ENCODE results near the gene ABHD4. TPM values are rescaled to one million over a fixed set of nuclear protein-coding genes. Genes with fewer than 3 reads are reported as not detected.

The ABHD4 gene
- total and polyA plus RNA-seq, 2 of the 4 experiments (the other 2 are of a cell fraction), result 5.0 to 22.0 TPM

GRCh38 chr14:22565391-22565945 lies 32.6 kb upstream of the ABHD4 start:
- Histone ChIP-seq H2AK5ac (ENCODE audit: low read depth, low read length) (no peak overlapping the region), H3K9me3 (ENCODE audit: control insufficient read depth, insufficient read depth, low read length) (no peaks in the 10 kb centered on the region), H3K23ac (ENCODE audit: low read depth, low read length) (no peak overlapping the region), H3K79me1 (ENCODE audit: low read depth in 1 of 2, low read length in 2 of 2) (peaks cover 17 to 29% of the 10 kb centered on the region in 2 experiments), H2BK120ac (ENCODE audit: low read depth, low read length) (no peak overlapping the region), H4K8ac (ENCODE audit: low read depth in 2 of 2, low read length in 2 of 2) (no peak overlapping the region), H4K5ac (ENCODE audit: low read depth, low read length) (no peak overlapping the region), H3K4ac (ENCODE audit: low read depth, low read length) (no peak overlapping the region), H2BK15ac (ENCODE audit: low read depth, low read length) (no peak overlapping the region), H3K4me1 (ENCODE audit: control insufficient read depth, insufficient read depth, low read length) (peaks cover 2% of the 10 kb centered on the region), H3K56ac (ENCODE audit: extremely low read depth, insufficient read depth, low read length) (no peak overlapping the region), H4K91ac (ENCODE audit: insufficient read depth, low read depth, low read length) (no peak overlapping the region), H3K4me3 (ENCODE audit: insufficient read depth, low read depth, low read length) (no peak overlapping the region), H3K4me2 (ENCODE audit: low read depth, low read length) (no peak overlapping the region), H2AFZ (replicated peaks; ENCODE audit: low read length, poor library complexity) (no peak overlapping the region), H3K27me3 (ENCODE audit: control insufficient read depth, insufficient read depth, low read length) (no peaks in the 10 kb centered on the region), H3K18ac (ENCODE audit: low read depth, low read length) (no peak overlapping the region), H3K9ac (ENCODE audit: low read depth, low read length) (no peak overlapping the region), H4K20me1 (ENCODE audit: insufficient read depth, low read length) (peaks cover 8% of the 10 kb centered on the region), H3K9me1 (ENCODE audit: insufficient read depth, low read length) (no peaks in the 10 kb centered on the region), H3K14ac (replicated peaks; ENCODE audit: low read depth, low read length) (no peak overlapping the region), H3K36me3 (ENCODE audit: control insufficient read depth, insufficient read depth, low read length) (peaks cover 18% of the 10 kb centered on the region), H2AK9ac (replicated peaks; ENCODE audit: low read depth, low read length, poor library complexity) (no peak overlapping the region), H2BK20ac (ENCODE audit: low read depth, low read length) (no peak overlapping the region), H2BK5ac (ENCODE audit: low read depth, low read length, poor library complexity, severe bottlenecking) (no peak overlapping the region), H3K27ac (ENCODE audit: insufficient read depth, low read length) (no peak overlapping the region)
- ChIA-PET CTCF (interaction anchor here (0.6 kb wide), 2 partner anchors 91 to 258 kb away, joined by 3 read pairs; no protein-coding TSS in a partner anchor), POLR2A (ENCODE audit: unreplicated experiment) (interaction anchor here (0.6 kb wide), 1 partner anchor 180 kb away, joined by 4 read pairs; no protein-coding TSS in a partner anchor)
- WGBS, 2 experiments (ENCODE audit: extremely low coverage in 2 of 2, insufficient read length in 1 of 2), result no CpG with 5 or more reads among the region's 3 CpGs
- DNase-seq, result no peak
- in situ Hi-C loops (cut with MboI; ENCODE audit: low sequenced_read_pairs), result loop anchor here (5.0 kb wide), 1 partner anchor 292 kb away; no protein-coding TSS in a partner anchor
- BruUV-seq (replicated peaks), result no TSS peak
- dilution Hi-C loops (cut with HindIII; ENCODE audit: low sequenced_read_pairs, unreplicated experiment), result no loop called here
- intact Hi-C loops (cut with micrococcal nuclease), result loop anchor here (2.0 kb wide), 1 partner anchor 491 kb away; the partner anchor contains the start of gene CDH24
- TF ChIP-seq CHD1 (IDR thresholded peaks at IDR 0.05; ENCODE audit: low read depth, low read length) (no peak), MXI1 (IDR thresholded peaks at IDR 0.05; ENCODE audit: borderline replicate concordance, low read depth, low read length) (no peak), RFX5 (IDR thresholded peaks at IDR 0.05; ENCODE audit: low read depth, low read length) (no peak), MAZ (IDR thresholded peaks at IDR 0.05; ENCODE audit: borderline replicate concordance, low read depth, low read length) (no peak), FOS (IDR thresholded peaks at IDR 0.05; ENCODE audit: low read depth, low read length) (no peak), BHLHE40 (IDR thresholded peaks at IDR 0.05; ENCODE audit: low read depth, low read length) (no peak), SMC3 (IDR thresholded peaks at IDR 0.05; ENCODE audit: low read depth, low read length) (no peak), MAFK (IDR thresholded peaks at IDR 0.05; ENCODE audit: low read depth, low read length) (no peak), POLR2A (IDR thresholded peaks at IDR 0.05; ENCODE audit: low read depth, low read length) (no peak), CEBPB (IDR thresholded peaks at IDR 0.05; ENCODE audit: low read depth, low read length) (no peak), NFE2L2 (IDR thresholded peaks at IDR 0.05; ENCODE audit: low read depth, low read length) (no peak), RCOR1 (IDR thresholded peaks at IDR 0.05; ENCODE audit: insufficient replicate concordance, low read length) (no peak), RAD21 (IDR thresholded peaks at IDR 0.05; ENCODE audit: low read length) (no peak)
- TF ChIP-seq, protein P1, sequence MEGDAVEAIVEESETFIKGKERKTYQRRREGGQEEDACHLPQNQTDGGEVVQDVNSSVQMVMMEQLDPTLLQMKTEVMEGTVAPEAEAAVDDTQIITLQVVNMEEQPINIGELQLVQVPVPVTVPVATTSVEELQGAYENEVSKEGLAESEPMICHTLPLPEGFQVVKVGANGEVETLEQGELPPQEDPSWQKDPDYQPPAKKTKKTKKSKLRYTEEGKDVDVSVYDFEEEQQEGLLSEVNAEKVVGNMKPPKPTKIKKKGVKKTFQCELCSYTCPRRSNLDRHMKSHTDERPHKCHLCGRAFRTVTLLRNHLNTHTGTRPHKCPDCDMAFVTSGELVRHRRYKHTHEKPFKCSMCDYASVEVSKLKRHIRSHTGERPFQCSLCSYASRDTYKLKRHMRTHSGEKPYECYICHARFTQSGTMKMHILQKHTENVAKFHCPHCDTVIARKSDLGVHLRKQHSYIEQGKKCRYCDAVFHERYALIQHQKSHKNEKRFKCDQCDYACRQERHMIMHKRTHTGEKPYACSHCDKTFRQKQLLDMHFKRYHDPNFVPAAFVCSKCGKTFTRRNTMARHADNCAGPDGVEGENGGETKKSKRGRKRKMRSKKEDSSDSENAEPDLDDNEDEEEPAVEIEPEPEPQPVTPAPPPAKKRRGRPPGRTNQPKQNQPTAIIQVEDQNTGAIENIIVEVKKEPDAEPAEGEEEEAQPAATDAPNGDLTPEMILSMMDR (conservative IDR thresholded peaks at IDR 0.05; ENCODE audit: low read depth, low read length), result no peak
- TF ChIP-seq, protein P2, sequence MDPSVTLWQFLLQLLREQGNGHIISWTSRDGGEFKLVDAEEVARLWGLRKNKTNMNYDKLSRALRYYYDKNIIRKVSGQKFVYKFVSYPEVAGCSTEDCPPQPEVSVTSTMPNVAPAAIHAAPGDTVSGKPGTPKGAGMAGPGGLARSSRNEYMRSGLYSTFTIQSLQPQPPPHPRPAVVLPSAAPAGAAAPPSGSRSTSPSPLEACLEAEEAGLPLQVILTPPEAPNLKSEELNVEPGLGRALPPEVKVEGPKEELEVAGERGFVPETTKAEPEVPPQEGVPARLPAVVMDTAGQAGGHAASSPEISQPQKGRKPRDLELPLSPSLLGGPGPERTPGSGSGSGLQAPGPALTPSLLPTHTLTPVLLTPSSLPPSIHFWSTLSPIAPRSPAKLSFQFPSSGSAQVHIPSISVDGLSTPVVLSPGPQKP (IDR thresholded peaks at IDR 0.05; ENCODE audit: borderline replicate concordance, low read depth, low read length), result no peak
- TF ChIP-seq, protein P3, sequence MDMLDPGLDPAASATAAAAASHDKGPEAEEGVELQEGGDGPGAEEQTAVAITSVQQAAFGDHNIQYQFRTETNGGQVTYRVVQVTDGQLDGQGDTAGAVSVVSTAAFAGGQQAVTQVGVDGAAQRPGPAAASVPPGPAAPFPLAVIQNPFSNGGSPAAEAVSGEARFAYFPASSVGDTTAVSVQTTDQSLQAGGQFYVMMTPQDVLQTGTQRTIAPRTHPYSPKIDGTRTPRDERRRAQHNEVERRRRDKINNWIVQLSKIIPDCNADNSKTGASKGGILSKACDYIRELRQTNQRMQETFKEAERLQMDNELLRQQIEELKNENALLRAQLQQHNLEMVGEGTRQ (IDR thresholded peaks at IDR 0.05; ENCODE audit: low read depth, low read length), result no peak
- no peak for ATAC-seq (ENCODE audit: low read depth)
